BE2C (cell line): ENCODE measurements around the gene IL1RL1.

Experiments
- DNase-seq: peaks from one replicate; pipeline ENCODE4 v3.0.0-alpha.2; 2020
- H3K27me3 ChIP-seq: fragments of 250-450 bp; sonication (Bioruptor Pico); 2 replicates; pipeline ENCODE4 v1.5.1; 2020; ENCODE audit warnings: mild to moderate bottlenecking
- H3K36me3 ChIP-seq: fragments of 250-450 bp; sonication (Bioruptor Pico); 2 replicates; pipeline ENCODE4 v1.5.1; 2020; ENCODE audit warnings: mild to moderate bottlenecking
- H3K4me1 ChIP-seq: fragments of 250-450 bp; sonication (Bioruptor Pico); 2 replicates; pipeline ENCODE4 v1.5.1; 2020
- H3K4me3 ChIP-seq: 2 replicates; pipeline ENCODE4 v1.5.1; 2011; ENCODE audit warnings: low read depth, low read length
- H3K9me3 ChIP-seq: fragments of 250-450 bp; sonication (Bioruptor Pico); 2 replicates; pipeline ENCODE4 v1.5.1; 2020
- TF ChIP-seq, protein P1 (sequence below): IDR thresholded peaks from 2 replicates; pipeline ENCODE4 v1.5.1; 2012; ENCODE audit warnings: mild to moderate bottlenecking, low read depth, low read length

IL1RL1 gene

DNA sequence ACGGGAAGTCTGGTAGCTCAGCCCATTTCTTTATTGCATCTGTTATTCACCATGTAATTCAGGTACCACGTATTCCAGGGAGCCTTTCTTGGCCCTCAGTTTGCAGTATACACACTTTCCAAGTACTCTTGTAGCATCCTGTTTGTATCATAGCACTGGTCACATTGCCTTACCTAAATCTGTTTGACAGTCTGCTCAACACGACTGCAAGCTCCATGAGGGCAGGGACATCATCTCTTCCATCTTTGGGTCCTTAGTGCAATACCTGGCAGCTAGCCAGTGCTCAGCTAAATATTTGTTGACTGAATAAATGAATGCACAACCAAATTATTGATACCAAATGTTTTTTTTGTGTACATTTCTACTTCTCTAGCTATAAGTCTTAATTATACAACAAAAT, 33.0 kb downstream of the IL1RL1 start:
- TF ChIP-seq, protein P1, sequence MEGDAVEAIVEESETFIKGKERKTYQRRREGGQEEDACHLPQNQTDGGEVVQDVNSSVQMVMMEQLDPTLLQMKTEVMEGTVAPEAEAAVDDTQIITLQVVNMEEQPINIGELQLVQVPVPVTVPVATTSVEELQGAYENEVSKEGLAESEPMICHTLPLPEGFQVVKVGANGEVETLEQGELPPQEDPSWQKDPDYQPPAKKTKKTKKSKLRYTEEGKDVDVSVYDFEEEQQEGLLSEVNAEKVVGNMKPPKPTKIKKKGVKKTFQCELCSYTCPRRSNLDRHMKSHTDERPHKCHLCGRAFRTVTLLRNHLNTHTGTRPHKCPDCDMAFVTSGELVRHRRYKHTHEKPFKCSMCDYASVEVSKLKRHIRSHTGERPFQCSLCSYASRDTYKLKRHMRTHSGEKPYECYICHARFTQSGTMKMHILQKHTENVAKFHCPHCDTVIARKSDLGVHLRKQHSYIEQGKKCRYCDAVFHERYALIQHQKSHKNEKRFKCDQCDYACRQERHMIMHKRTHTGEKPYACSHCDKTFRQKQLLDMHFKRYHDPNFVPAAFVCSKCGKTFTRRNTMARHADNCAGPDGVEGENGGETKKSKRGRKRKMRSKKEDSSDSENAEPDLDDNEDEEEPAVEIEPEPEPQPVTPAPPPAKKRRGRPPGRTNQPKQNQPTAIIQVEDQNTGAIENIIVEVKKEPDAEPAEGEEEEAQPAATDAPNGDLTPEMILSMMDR: no peak
- DNase-seq: no peak
- no peaks in the 10 kb centered on the region for H3K36me3 ChIP-seq

DNA sequence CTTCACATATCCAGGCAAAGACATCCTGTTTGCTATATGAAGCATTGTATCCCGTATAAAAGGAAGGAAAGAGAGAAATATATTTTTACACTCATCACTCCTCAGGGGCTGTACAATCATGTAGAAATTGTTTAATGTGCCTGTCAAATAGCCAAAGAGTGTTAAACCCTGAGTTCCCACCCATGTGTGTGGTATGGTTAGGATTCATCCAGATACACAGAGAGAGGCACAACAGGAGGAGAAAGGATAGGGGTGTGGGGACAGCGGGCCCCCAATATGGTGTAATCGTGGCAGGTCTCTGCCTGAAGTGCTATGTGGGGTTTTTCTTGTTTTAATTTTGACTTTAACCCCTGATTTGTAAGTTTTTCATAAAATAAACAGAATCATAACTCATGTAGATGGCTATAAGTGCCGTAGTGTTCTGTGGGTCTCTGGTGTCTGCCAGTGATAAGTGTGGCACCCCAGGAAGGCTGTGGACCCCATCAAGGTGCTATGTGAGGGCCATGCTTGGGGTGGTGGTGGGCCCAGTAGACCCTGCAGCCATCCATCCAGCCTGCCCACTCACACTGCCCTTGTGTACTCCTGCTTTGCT, 34.1 kb downstream of the IL1RL1 start:
- Histone ChIP-seq H3K4me1 (no peaks in the 10 kb centered on the region), H3K4me3 (no peak overlapping the region), H3K9me3 (no peaks in the 10 kb centered on the region), H3K36me3 (no peaks in the 10 kb centered on the region), H3K27me3 (no peaks in the 10 kb centered on the region)
- DNase-seq: no peak
- TF ChIP-seq, protein P1: no peak

More for the DNA sequence above, 33.0 kb downstream of the IL1RL1 start:
- Histone ChIP-seq H3K4me1 (no peaks in the 10 kb centered on the region), H3K4me3 (no peak overlapping the region), H3K9me3 (no peaks in the 10 kb centered on the region), H3K27me3 (no peaks in the 10 kb centered on the region)

DNA sequence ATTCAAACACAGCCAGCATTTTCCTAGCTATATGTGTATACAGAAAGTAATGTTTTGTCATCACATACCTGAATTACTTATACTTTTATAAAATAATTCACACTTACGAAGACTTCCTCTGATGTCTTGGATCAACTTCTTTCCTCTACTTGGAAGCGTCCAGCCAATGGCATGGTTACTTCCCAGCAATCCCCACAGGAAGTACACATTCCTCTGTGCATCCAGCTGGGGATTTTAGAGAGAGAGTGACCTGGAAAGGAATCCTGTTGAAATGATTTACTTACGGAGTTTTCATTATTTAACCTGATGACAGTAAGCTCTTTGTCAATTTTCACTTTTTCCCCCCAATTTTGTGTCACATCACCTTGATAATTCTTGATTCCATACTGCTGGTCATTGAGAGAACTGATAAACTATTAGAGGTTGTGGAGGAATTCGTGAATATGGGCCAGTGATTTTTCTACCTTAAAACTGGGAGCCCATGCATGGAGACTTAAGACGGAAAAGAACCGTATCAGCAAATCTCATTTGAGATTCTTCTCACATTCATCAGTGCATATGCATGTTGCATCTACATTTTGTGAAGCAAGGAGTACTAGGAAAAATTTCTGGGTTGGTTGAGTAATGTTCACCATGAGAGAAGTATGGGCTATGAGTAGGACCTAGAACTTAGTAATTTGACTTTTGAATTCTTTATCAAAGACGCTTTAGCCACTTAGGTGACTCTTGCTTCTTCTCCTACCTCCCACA, 35.2 kb downstream of the IL1RL1 start:
- Histone ChIP-seq H3K9me3 (no peaks in the 10 kb centered on the region), H3K27me3 (no peaks in the 10 kb centered on the region), H3K4me3 (no peak overlapping the region), H3K36me3 (no peaks in the 10 kb centered on the region), H3K4me1 (no peaks in the 10 kb centered on the region)
- no peak for DNase-seq
- TF ChIP-seq, protein P1: no peak

DNA sequence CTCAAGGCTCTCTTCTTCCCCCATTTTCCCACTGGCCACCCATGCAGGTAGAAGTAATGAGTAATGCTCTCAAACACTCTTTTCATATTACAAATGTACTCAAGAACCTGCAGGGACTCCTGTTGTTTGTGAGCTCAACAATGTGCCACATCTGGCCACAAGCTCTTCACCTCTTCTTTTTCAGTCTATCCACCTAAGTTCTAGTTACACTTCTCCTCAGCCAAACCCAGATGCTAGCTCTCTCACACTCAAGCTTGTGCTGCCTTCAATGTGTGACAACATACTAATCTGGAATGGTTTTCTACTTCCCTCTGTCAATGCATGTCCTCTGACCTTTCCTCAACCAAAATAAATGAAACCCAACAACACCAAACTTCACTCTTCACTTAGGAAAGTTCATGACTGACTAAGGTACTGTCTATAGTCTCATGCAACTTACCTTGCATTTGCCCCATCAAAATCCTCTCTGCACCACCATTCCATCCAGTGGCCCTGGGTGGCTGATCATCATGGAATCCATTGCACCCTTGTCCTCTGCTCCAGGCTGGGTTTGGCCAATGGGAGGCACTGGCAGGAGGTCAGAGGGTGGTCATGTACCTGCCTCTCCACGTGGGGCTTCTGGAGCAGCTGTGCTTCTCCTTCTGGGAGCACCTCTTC, 38.9 kb downstream of the IL1RL1 start:
- TF ChIP-seq, protein P1: no peak
- H3K27me3 ChIP-seq: no peaks in the 10 kb centered on the region
- DNase-seq: no peak
- H3K4me3 ChIP-seq: no peak overlapping the region
- no peaks in the 10 kb centered on the region for H3K4me1 ChIP-seq
- H3K9me3 ChIP-seq: no peaks in the 10 kb centered on the region
- H3K36me3 ChIP-seq: no peaks in the 10 kb centered on the region

DNA sequence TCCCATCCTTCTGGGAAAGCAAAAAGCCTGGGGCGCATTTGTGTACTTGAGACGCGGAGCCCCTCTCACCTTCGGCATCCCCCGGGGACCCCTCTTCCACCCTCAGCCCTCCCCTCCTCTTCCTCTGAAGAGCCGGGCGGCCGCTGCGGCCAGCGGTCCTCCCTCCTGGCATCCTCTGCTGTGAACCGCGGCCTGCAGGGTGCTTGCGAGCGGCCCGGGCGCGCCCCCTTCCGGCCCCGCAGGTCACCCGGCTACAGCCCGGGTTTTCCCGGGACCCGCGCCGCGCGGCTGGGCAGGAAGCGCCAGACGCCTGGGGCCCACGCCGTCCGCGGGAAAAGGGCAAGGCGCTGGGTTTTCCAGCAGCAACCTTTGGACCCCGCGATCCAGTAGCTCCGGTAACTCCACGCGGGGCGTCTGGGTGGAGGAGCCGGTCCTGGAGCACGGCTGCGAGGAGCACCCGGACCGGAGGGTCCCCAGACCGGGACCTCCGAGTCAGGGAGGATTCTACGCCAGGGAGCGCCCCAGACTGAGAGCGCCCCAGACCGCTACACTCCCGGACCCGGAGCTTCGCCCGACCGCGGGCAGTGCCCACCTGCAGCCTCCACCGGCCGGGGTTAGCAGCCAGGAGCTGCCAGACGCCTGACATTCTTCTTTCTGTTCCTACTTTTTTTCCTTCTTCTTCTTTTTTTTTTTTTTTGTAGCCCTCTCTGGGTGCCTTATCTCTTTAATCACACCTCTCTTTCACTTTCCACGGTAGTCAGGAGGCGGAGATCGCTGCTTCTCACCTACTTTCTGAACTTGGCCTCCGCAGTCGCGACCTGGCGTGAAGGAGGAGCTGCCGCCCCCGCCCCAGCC, 44.4 kb downstream of the IL1RL1 start, which contains the start of gene IL18R1:
IL18R1 (plus strand) TSS at position 271 of the 855 bp plus-strand sequence. CDS start 6,865 bp downstream, outside the sequence.
- Histone ChIP-seq H3K4me3 (peak within 1 kb of the TSS; percentile 43), H3K27me3 (no peaks in the 10 kb centered on the region), H3K9me3 (no peaks in the 10 kb centered on the region), H3K4me1 (no peaks in the 10 kb centered on the region), H3K36me3 (no peaks in the 10 kb centered on the region)
- TF ChIP-seq, protein P1: peak; percentile 53
- peak; percentile 70 for DNase-seq
